Panc1 (cell line): ENCODE measurements around the gene PSD4. TPM values are rescaled to one million over a fixed set of nuclear protein-coding genes. Genes with fewer than 3 reads are reported as not detected.

Source experiments
- ATAC-seq: fragments of 200-7000 bp; cut with Tn5 transposase; 2 replicates; pipeline ENCODE4 v1.9.1; 2020; ENCODE audit warnings: mild to moderate bottlenecking, moderate library complexity
- BruUV-seq: library from RNA; stranded (reverse); fragments of 400-500 nt; replicated peaks from 2 replicates; lab custom pipeline; 2021; lab: Mats Ljungman, UMichigan
- CTCF ChIA-PET: fragments of 300-600 bp; sonication (Branson Sonifier 250); formaldehyde crosslinking; loops from one replicate; lab custom pipeline; 2022; ENCODE audit warnings: antibody characterized with exemption; lab: Charles Lee
- POLR2A ChIA-PET: fragments of 300-600 bp; sonication (Branson Sonifier 250); formaldehyde crosslinking; loops from one replicate; lab custom pipeline; 2022; ENCODE audit warnings: antibody characterized with exemption; lab: Charles Lee
- DNase-seq: peaks from one replicate; pipeline ENCODE4 v3.0.0-alpha.2; 2010; ENCODE audit warnings: low read depth, low spot score
- H3K27ac ChIP-seq: 2 replicates; pipeline ENCODE4 v1.5.1; 2011; ENCODE audit warnings: mild to moderate bottlenecking, low read length, inconsistent platforms
- H3K27me3 ChIP-seq: fragments of 200-500 bp; sonication (Bioruptor generic); 2 replicates; pipeline ENCODE4 v1.6.0; 2014; ENCODE audit warnings: low read length, inconsistent platforms; ENCODE audit not compliant: control insufficient read depth, insufficient read depth
- H3K36me3 ChIP-seq: fragments of 200-500 bp; sonication (Bioruptor generic); 2 replicates; pipeline ENCODE4 v1.5.1; 2014; ENCODE audit warnings: inconsistent platforms, mild to moderate bottlenecking, low read length, moderate library complexity; ENCODE audit not compliant: control insufficient read depth, insufficient read depth
- H3K4me1 ChIP-seq: 2 replicates; pipeline ENCODE4 v1.5.1; 2011; ENCODE audit warnings: inconsistent platforms, mild to moderate bottlenecking, low read length, moderate library complexity; ENCODE audit not compliant: control insufficient read depth, insufficient read depth
- H3K4me3 ChIP-seq, 2 experiments: 2 replicates each; pipeline ENCODE4 v1.5.1; 2011 to 2012; ENCODE audit warnings: low read depth in 2 of 2, low read length in 2 of 2, mild to moderate bottlenecking in 2 of 2, inconsistent platforms in 1 of 2, moderate library complexity in 1 of 2
- H3K9me3 ChIP-seq: fragments of 200-500 bp; sonication (Bioruptor generic); 2 replicates; pipeline ENCODE4 v1.5.1; 2014; ENCODE audit warnings: low read depth, mild to moderate bottlenecking, inconsistent platforms, low read length, moderate library complexity; ENCODE audit not compliant: control insufficient read depth, insufficient read depth
- CTCF ChIP-seq: fragments of 450-650 bp; IDR thresholded peaks from 2 replicates; pipeline ENCODE4 v1.5.1; 2017; ENCODE audit warnings: mild to moderate bottlenecking
- POLR2AphosphoS5 ChIP-seq: IDR thresholded peaks from 2 replicates; pipeline ENCODE4 v1.6.1; 2012; ENCODE audit warnings: mild to moderate bottlenecking, low read depth, low read length, moderate library complexity
- REST ChIP-seq, 2 experiments: IDR thresholded peaks; 2 replicates each; pipeline ENCODE4 v1.6.1; 2011 to 2012; ENCODE audit warnings: low read depth in 2 of 2, control low read depth in 1 of 2, low read length in 1 of 2, mild to moderate bottlenecking in 1 of 2, moderate library complexity in 1 of 2; ENCODE audit not compliant: insufficient read depth in 1 of 2
- SIN3A ChIP-seq: IDR thresholded peaks from 2 replicates; pipeline ENCODE4 v1.6.1; 2012; ENCODE audit warnings: low read depth, mild to moderate bottlenecking, low read length, moderate library complexity, borderline replicate concordance; ENCODE audit not compliant: insufficient read depth
- TCF7L2 ChIP-seq: IDR thresholded peaks from 2 replicates; pipeline ENCODE4 v1.6.1; 2011; ENCODE audit warnings: mild to moderate bottlenecking, low read depth, low read length, inconsistent platforms
- in situ Hi-C: cut with HindIII; loops from 2 replicates; pipeline ENCODE4 v1.10.0; 2016; ENCODE audit warnings: low sequenced_read_pairs, low pct_unique_long_range_greater_than_20kb
- intact Hi-C: fragments of 100-400 bp; cut with micrococcal nuclease; formaldehyde crosslinking; loops from one replicate; pipeline ENCODE4 v1.10.0; 2022; ENCODE audit not compliant: unreplicated experiment
- total RNA-seq: library from RNA; stranded (reverse); gene quantifications from one replicate; pipeline ENCODE4 v1.2.1, GENCODE V29; 2021; ENCODE audit not compliant: unreplicated experiment

The PSD4 gene
- total RNA-seq, 1 experiment from 2014 or later: 3.6 TPM

DNA sequence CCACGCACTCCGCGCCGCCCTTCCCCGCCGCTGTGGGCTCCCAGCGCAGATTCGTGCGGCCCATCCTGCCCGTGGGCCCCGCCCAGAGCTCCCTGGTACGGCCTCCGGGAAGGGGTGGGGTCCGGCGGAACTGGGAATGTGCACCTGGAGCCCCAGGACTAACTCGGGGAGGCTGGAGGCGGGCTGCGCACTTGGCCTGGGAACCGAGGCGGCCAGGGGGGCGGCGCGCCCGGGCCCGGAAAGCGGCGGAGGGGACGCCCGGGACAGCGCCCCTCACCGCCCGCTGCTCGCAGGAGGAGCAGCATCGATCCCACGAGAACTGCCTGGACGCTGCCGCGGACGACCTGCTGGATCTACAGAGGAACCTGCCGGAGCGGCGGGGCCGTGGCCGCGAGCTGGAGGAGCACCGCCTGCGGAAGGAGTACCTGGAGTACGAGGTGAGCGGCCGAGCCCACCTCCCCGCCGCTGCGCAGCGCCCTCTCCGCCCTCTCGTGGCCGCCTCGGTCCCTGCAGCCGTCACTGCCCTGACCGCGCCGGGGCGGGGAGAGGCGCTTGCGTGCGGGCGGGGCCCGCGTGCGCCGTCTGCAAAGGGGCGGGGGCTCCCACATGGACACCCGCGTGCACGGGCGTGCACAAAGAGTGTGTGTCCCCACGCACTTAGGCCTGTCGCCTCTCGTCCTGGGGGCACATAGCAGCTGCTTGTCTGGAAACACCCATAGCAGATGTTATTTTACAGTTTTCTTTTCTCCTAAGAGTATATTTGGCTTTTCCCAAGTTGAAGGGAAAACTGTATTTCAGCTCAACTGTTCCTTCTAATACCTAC, 25.2 kb downstream of the PSD4 start:
- peak; percentile 92 for ATAC-seq
- in situ Hi-C loops: no loop called here
- Histone ChIP-seq H3K4me1 (no peaks in the 10 kb centered on the region; the same call in 1 of the 2 replicates), H3K27ac (peak overlapping the region; percentile 73), H3K4me3 (peak overlapping the region; percentile 74 to 75), H3K9me3 (no peaks in the 10 kb centered on the region), H3K27me3 (no peaks in the 10 kb centered on the region), H3K36me3 (no peaks in the 10 kb centered on the region)
- CTCF ChIA-PET: interaction anchor here (0.6 to 3.0 kb wide), 11 partner anchors 13 to 140 kb away, joined by 3 to 34 read pairs (median 4); partner anchors contain the start of gene IL36RN
- POLR2A ChIA-PET: interaction anchor here (0.6 kb wide), 2 partner anchors 50 to 62 kb away, joined by 3 to 4 read pairs; no protein-coding TSS in a partner anchor
- intact Hi-C loops: no loop called here
- DNase-seq: no peak
- no TSS peak for BruUV-seq
- TF ChIP-seq CTCF: peak; percentile 99
- TF ChIP-seq REST (IDR thresholded peaks at IDR 0.05; ENCODE audit: insufficient read depth in 1 of 2, low read depth in 2 of 2, low read length in 1 of 2): no peak
- no peak for TF ChIP-seq SIN3A
- peak; percentile 45; the same call in 1 of the 2 replicates for TF ChIP-seq POLR2AphosphoS5
- no peak for TF ChIP-seq TCF7L2

DNA sequence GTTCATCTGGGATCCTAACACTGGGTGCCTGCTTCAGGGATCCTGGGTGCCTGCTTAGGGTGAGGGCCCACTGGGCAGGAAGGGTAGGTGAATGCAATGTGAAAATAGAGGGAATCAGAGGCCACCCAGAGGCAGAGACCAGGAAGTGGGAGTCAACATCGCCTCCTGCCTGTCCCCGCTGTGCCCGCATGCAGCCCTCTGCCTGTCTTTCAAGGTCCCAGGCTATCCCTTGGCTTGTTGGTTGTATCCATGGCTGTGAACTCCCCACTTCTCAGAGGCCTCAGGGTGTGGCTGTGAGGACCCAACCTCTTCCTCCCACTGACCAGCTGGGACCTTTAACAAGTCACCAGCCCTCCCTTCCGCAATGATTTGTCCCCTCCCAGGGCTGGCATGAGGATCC, 26.5 kb downstream of the PSD4 start:
- Histone ChIP-seq H3K4me3 (no peak overlapping the region), H3K36me3 (no peaks in the 10 kb centered on the region), H3K9me3 (no peaks in the 10 kb centered on the region), H3K4me1 (no peaks in the 10 kb centered on the region; the same call in 1 of the 2 replicates), H3K27ac (no peak overlapping the region), H3K27me3 (no peaks in the 10 kb centered on the region)
- ATAC-seq (no peak), DNase-seq (no peak)
- CTCF ChIA-PET: interaction anchor here (1.3 kb wide), 1 partner anchor 120 kb away, joined by 3 read pairs; no protein-coding TSS in a partner anchor
- BruUV-seq: no TSS peak
- no peak for TF ChIP-seq TCF7L2
- TF ChIP-seq SIN3A: no peak
- TF ChIP-seq CTCF: no peak
- no peak for TF ChIP-seq POLR2AphosphoS5
- TF ChIP-seq REST (IDR thresholded peaks at IDR 0.05; ENCODE audit: insufficient read depth in 1 of 2, low read depth in 2 of 2, low read length in 1 of 2): no peak
- intact Hi-C loops (loop anchor here (5.0 kb wide), 3 partner anchors 47 to 118 kb away; no protein-coding TSS in a partner anchor), in situ Hi-C loops (no loop called here)
- POLR2A ChIA-PET: no interaction called here
